ENCODE results near the gene CHCHD3. TPM values are rescaled to one million over a fixed set of nuclear protein-coding genes. Genes with fewer than 3 reads are reported as not detected.

The CHCHD3 gene
- total and polyA plus RNA-seq, 12 donors = 12.3 to 113 (median 54.2) TPM

GRCh38 chr7:132799081-132799413 is 282.8 kb downstream of the CHCHD3 start:
- H3K4me1 ChIP-seq (replicated peaks in 1 of 2) = peaks cover 0 to 5% of the 10 kb centered on the region in 2 donors
- TF ChIP-seq POLR2A (IDR thresholded peaks at IDR 0.05) (no peak), CTCF (IDR thresholded peaks at IDR 0.05) (no peak)
- H3K9me3 ChIP-seq (replicated peaks in 1 of 3) = no peaks in the 10 kb centered on the region
- intact Hi-C loops (cut with DNase I) = no loop called here
- no peaks in the 10 kb centered on the region for H3K27me3 ChIP-seq
- H3K36me3 ChIP-seq (replicated peaks in 1 of 2) = no peaks in the 10 kb centered on the region
- H3K4me3 ChIP-seq = no peak overlapping the region
- H3K27ac ChIP-seq = no peak overlapping the region
- no peak for DNase-seq

GRCh38 chr7:132797152-132797551 is 284.7 kb downstream of the CHCHD3 start:
- Histone ChIP-seq H3K4me3 (no peak overlapping the region), H3K4me1 (replicated peaks in 1 of 2) (peaks cover 0 to 5% of the 10 kb centered on the region in 2 donors), H3K27me3 (no peaks in the 10 kb centered on the region), H3K9me3 (replicated peaks in 1 of 3) (no peaks in the 10 kb centered on the region), H3K36me3 (replicated peaks in 1 of 2) (no peaks in the 10 kb centered on the region), H3K27ac (no peak overlapping the region)
- WGBS, 4 donors = 97 to 100% (median 98%) methylated on average over 3 of the region's 3 CpGs
- no peak for DNase-seq
- no peak for TF ChIP-seq POLR2A (IDR thresholded peaks at IDR 0.05)
- no peak for TF ChIP-seq CTCF (IDR thresholded peaks at IDR 0.05)
- intact Hi-C loops (cut with DNase I) = no loop called here

GRCh38 chr7:132793474-132793873 is 288.4 kb downstream of the CHCHD3 start:
- TF ChIP-seq POLR2A (IDR thresholded peaks at IDR 0.05) (no peak), CTCF (IDR thresholded peaks at IDR 0.05) (no peak)
- H3K9me3 ChIP-seq (replicated peaks in 1 of 3) = no peaks in the 10 kb centered on the region
- no peak overlapping the region for H3K4me3 ChIP-seq
- intact Hi-C loops (cut with DNase I) = no loop called here
- H3K27me3 ChIP-seq = no peaks in the 10 kb centered on the region
- no peak for DNase-seq
- no peaks in the 10 kb centered on the region for H3K36me3 ChIP-seq (replicated peaks in 1 of 2)
- peaks cover 0 to 3% of the 10 kb centered on the region in 2 donors for H3K4me1 ChIP-seq (replicated peaks in 1 of 2)
- whole genome bisulfite sequencing, 4 donors = 74 to 84% (median 79%) methylated on average over 3 of the region's 3 CpGs
- no peak overlapping the region for H3K27ac ChIP-seq

DNA sequence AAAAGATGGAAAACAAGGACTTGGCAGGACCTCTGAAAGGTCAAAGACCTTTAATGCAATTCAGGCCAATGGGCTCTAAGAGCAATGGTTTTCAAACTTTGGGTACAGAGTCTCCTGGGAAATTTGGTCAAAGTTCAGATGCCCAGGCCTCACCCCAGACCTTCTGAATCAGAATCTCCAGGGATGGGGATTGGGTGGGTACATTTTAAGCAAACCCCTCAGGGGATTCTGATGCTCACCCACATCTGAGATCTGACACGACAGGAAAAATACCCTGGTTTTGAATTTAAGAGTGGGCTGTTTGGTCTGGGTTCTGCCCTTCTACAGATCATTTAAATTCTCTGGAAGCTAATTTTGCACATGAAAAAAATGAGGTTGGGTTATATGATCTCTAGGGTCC is 290.9 kb downstream of the CHCHD3 start:
- DNase-seq = no peak
- Histone ChIP-seq H3K4me1 (replicated peaks in 1 of 2) (no peaks in the 10 kb centered on the region), H3K4me3 (no peak overlapping the region), H3K27ac (no peak overlapping the region), H3K36me3 (replicated peaks in 1 of 2) (no peaks in the 10 kb centered on the region), H3K9me3 (replicated peaks in 1 of 3) (no peaks in the 10 kb centered on the region), H3K27me3 (no peaks in the 10 kb centered on the region)
- intact Hi-C loops (cut with DNase I) = no loop called here
- WGBS, 4 donors = 80 to 100% (median 96%) methylated on average over 1 of the region's 1 CpG
- TF ChIP-seq CTCF (IDR thresholded peaks at IDR 0.05) (no peak), POLR2A (IDR thresholded peaks at IDR 0.05) (no peak)
